ENCODE results near the gene KRTAP10-5.

DNA sequence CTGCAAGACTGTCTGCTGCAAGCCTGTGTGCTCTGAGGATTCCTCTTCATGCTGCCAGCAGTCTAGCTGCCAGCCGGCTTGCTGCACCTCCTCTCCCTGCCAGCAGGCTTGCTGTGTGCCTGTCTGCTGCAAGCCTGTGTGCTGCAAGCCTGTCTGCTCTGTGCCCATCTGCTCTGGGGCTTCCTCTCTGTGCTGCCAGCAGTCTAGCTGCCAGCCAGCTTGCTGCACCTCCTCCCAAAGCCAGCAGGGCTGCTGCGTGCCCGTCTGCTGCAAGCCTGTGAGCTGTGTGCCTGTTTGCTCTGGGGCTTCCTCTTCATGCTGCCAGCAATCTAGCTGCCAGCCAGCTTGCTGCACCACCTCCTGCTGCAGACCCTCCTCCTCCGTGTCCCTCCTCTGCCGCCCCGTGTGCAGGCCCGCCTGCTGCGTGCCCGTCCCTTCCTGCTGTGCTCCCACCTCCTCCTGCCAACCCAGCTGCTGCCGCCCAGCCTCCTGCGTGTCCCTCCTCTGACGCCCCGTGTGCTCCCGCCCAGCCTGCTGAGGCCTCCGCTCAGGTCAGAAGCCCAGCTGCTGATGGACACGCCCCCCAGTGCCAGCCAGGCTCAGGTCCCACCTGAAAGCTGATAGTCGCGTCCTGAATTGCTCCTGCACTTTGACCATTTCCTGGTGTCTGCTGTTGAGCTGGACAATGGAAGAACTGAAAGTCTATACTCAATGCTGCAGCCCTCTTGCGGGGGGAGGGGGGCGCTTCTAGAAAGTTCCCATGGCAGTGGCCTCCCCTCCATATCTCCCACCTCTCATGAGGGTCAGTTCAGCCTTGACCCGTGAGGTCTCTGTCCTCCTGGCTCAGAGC is 5.7 kb downstream of the KRTAP10-5 start:
- TF ChIP-seq, protein P1, sequence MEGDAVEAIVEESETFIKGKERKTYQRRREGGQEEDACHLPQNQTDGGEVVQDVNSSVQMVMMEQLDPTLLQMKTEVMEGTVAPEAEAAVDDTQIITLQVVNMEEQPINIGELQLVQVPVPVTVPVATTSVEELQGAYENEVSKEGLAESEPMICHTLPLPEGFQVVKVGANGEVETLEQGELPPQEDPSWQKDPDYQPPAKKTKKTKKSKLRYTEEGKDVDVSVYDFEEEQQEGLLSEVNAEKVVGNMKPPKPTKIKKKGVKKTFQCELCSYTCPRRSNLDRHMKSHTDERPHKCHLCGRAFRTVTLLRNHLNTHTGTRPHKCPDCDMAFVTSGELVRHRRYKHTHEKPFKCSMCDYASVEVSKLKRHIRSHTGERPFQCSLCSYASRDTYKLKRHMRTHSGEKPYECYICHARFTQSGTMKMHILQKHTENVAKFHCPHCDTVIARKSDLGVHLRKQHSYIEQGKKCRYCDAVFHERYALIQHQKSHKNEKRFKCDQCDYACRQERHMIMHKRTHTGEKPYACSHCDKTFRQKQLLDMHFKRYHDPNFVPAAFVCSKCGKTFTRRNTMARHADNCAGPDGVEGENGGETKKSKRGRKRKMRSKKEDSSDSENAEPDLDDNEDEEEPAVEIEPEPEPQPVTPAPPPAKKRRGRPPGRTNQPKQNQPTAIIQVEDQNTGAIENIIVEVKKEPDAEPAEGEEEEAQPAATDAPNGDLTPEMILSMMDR (IDR thresholded peaks at IDR 0.05): no peak
- TF ChIP-seq POLR2A (IDR thresholded peaks at IDR 0.05) (no peak), EP300 (IDR thresholded peaks at IDR 0.05) (no peak)

All from tibial nerve (tissue), 4 donors.